ENCODE results near the gene DENND4B.

DNA sequence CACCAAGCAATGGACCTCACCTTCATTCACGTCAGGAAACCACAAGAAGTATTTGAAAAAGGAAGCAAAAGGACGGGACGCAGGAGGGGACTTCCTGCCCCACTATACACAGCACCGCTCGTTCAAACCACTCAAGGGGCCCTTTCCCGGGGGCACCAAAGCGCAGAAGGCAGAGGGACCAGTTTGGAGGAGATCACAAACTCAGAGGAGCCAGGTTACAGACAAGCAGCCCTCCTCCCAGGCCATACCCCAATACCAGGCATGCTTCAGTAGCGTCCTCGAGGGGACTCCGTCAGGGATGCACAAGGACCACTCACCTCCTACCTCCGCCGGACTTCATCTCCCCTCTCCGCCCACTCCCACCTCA lies 11.2 kb upstream of the DENND4B start:
- TF ChIP-seq POLR2A (IDR thresholded peaks at IDR 0.05) (no peak), CTCF (IDR thresholded peaks at IDR 0.05) (no peak), POLR2AphosphoS5 (IDR thresholded peaks at IDR 0.05) (no peak)
